SK-N-SH treated with all-trans-retinoic acid at 6 μM for 48 hours (cell line): ENCODE results near the gene CSRNP3.

ENCODE experiments used
- CSDC2 ChIP-seq: fragments of 250-450 bp; sonication (Bioruptor Pico); IDR thresholded peaks from 2 replicates; pipeline ENCODE4 v1.5.0; 2020; ENCODE audit warnings: mild to moderate bottlenecking, moderate library complexity
- GLIS3 ChIP-seq: fragments of 250-450 bp; sonication (Bioruptor Pico); IDR thresholded peaks from 2 replicates; pipeline ENCODE4 v1.5.0; 2020; ENCODE audit warnings: mild to moderate bottlenecking, moderate library complexity
- PPARA ChIP-seq: fragments of 250-450 bp; sonication (Bioruptor Pico); IDR thresholded peaks from 2 replicates; pipeline ENCODE4 v1.5.0; 2020; ENCODE audit warnings: mild to moderate bottlenecking, borderline replicate concordance
- ZNF565 ChIP-seq: fragments of 450-650 bp; formaldehyde crosslinking; conservative IDR thresholded peaks from 2 replicates; pipeline ENCODE4 v1.5.0; 2020; ENCODE audit warnings: low read depth, mild to moderate bottlenecking, moderate library complexity
- TF ChIP-seq, protein P1 (sequence below): fragments of 250-450 bp; sonication (Bioruptor Pico); IDR thresholded peaks from 2 replicates; pipeline ENCODE4 v1.5.0; 2020; ENCODE audit warnings: mild to moderate bottlenecking, moderate library complexity

DNA sequence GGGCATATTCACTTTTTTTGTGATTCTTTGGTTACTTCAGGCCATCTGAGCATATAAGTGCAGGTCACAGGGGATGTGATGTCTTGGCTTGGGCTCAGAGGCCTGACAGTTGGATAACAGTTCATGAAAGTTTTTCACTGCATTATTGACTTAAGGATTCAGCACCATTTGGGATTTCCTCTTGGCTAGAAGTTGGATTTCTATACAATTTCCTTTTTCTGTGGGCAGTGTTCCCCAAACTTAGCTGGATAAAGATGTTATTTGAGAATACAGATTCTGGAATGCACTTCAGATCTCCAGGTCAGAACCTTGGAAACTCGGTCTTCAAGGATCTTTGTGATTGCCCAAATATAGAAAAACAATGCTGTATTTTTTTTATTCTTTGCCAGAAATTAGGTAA lies 246.6 kb downstream of the CSRNP3 start:
- TF ChIP-seq GLIS3 (CRISPR knock-in tag) = no peak
- TF ChIP-seq CSDC2 = no peak
- TF ChIP-seq, protein P1, sequence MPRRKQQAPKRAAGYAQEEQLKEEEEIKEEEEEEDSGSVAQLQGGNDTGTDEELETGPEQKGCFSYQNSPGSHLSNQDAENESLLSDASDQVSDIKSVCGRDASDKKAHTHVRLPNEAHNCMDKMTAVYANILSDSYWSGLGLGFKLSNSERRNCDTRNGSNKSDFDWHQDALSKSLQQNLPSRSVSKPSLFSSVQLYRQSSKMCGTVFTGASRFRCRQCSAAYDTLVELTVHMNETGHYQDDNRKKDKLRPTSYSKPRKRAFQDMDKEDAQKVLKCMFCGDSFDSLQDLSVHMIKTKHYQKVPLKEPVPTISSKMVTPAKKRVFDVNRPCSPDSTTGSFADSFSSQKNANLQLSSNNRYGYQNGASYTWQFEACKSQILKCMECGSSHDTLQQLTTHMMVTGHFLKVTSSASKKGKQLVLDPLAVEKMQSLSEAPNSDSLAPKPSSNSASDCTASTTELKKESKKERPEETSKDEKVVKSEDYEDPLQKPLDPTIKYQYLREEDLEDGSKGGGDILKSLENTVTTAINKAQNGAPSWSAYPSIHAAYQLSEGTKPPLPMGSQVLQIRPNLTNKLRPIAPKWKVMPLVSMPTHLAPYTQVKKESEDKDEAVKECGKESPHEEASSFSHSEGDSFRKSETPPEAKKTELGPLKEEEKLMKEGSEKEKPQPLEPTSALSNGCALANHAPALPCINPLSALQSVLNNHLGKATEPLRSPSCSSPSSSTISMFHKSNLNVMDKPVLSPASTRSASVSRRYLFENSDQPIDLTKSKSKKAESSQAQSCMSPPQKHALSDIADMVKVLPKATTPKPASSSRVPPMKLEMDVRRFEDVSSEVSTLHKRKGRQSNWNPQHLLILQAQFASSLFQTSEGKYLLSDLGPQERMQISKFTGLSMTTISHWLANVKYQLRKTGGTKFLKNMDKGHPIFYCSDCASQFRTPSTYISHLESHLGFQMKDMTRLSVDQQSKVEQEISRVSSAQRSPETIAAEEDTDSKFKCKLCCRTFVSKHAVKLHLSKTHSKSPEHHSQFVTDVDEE (CRISPR knock-in tag) = no peak
- no peak for TF ChIP-seq PPARA
- no peak for TF ChIP-seq ZNF565 (CRISPR knock-in tag)
